ENCODE measurements around the gene LMF1.

DNA sequence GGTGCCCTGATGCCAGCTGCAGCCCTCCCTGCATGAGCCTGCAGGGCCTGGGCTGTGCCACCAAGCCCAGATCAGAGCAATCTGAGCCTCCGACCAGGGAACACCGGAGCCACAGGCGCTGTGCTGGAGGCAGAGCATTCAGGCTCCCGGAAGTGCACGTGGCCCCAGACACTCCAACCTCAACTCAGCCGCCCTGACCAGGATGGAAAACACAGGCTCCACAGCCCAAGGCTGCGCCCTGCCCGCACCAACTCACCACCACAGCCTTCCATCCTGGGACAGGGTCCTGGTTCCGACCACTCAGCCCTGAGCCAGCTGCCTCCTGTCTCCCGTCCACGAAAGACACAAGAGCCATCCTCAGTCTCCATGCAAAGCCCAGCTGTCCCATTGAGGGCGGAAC lies 18.5 kb downstream of the LMF1 start:
- TF ChIP-seq, protein P1, sequence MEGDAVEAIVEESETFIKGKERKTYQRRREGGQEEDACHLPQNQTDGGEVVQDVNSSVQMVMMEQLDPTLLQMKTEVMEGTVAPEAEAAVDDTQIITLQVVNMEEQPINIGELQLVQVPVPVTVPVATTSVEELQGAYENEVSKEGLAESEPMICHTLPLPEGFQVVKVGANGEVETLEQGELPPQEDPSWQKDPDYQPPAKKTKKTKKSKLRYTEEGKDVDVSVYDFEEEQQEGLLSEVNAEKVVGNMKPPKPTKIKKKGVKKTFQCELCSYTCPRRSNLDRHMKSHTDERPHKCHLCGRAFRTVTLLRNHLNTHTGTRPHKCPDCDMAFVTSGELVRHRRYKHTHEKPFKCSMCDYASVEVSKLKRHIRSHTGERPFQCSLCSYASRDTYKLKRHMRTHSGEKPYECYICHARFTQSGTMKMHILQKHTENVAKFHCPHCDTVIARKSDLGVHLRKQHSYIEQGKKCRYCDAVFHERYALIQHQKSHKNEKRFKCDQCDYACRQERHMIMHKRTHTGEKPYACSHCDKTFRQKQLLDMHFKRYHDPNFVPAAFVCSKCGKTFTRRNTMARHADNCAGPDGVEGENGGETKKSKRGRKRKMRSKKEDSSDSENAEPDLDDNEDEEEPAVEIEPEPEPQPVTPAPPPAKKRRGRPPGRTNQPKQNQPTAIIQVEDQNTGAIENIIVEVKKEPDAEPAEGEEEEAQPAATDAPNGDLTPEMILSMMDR (IDR thresholded peaks at IDR 0.05): no peak
- TF ChIP-seq ZFX (IDR thresholded peaks at IDR 0.05; ENCODE audit: borderline replicate concordance): no peak
